ENCODE data around the gene CYP2W1.

CYP2W1 gene

DNA sequence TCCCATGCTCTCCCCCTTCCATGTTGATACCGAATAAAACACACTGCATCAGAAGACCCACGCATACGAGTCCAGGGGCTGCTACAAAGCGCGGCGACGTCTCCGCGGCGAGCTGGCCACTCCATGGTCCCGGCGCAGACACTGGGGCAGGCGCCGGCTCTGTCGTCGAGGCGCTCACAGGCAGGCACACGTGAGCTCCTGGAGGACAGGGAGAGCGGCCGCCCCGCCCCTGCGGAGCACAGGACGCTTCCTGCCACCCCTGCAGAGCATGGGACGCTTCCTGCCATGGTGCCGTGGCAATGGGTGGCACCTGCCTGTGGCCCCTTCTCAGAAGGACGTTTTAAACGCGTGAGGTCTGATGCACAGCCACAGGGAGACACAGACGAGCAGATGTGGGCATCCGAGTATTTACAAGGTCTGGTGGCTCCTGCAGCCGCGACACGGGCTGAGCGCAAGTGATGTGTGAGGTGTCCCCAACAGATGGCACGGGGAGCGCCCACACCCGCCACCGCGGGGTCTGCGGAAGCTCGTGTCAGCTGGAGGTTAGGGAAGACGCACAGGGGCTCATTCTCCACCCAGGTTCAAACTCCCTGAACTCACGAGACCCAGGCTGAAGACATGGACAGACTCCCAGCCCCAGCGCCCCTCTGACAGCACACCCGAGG, 40.0 kb downstream of the CYP2W1 start:
- H3K9me3 ChIP-seq (ENCODE audit: severe bottlenecking): no peaks in the 10 kb centered on the region
- ATAC-seq (ENCODE audit: low read depth) (no peak), DNase-seq (ENCODE audit: low spot score) (no peak)
- H3K27ac ChIP-seq (ENCODE audit: poor library complexity, severe bottlenecking): no peak overlapping the region
- H3K4me3 ChIP-seq (ENCODE audit: severe bottlenecking): no peak overlapping the region
- TF ChIP-seq, protein P1, sequence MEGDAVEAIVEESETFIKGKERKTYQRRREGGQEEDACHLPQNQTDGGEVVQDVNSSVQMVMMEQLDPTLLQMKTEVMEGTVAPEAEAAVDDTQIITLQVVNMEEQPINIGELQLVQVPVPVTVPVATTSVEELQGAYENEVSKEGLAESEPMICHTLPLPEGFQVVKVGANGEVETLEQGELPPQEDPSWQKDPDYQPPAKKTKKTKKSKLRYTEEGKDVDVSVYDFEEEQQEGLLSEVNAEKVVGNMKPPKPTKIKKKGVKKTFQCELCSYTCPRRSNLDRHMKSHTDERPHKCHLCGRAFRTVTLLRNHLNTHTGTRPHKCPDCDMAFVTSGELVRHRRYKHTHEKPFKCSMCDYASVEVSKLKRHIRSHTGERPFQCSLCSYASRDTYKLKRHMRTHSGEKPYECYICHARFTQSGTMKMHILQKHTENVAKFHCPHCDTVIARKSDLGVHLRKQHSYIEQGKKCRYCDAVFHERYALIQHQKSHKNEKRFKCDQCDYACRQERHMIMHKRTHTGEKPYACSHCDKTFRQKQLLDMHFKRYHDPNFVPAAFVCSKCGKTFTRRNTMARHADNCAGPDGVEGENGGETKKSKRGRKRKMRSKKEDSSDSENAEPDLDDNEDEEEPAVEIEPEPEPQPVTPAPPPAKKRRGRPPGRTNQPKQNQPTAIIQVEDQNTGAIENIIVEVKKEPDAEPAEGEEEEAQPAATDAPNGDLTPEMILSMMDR (IDR thresholded peaks at IDR 0.05; ENCODE audit: poor library complexity, severe bottlenecking): no peak
- no peaks in the 10 kb centered on the region for H3K27me3 ChIP-seq (ENCODE audit: insufficient read depth, poor library complexity, severe bottlenecking)
- no peaks in the 10 kb centered on the region for H3K4me1 ChIP-seq (ENCODE audit: insufficient read depth, poor library complexity, severe bottlenecking)
- peaks cover 25% of the 10 kb centered on the region for H3K36me3 ChIP-seq (ENCODE audit: low read depth)

DNA sequence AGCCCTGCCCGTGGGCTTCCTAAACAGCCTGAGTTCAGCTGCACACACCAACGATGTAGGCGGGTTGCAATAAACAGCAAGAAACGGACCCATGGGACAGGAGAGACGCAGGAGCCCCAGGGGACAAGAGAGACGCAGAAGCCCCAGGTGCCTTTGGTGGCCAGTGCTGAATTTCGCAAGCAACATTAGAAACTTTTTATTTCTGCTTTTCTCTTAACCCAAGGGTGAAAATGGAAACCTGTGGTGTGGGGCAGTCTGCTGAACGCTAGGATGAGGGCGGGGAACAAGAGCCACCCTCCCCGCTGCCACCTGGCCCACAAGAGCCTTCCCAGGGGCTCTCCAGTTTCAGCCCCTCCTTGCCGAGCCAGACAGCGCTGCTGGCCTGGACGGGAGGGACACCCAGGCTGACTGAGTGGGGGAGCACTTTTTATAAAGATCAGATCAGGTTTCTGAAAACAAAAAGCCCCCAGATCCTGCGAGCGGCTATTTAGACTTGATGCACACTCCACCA, 41.4 kb downstream of the CYP2W1 start:
- Histone ChIP-seq H3K4me1 (ENCODE audit: insufficient read depth, poor library complexity, severe bottlenecking) (peaks cover 5% of the 10 kb centered on the region), H3K27ac (ENCODE audit: poor library complexity, severe bottlenecking) (no peak overlapping the region), H3K9me3 (ENCODE audit: severe bottlenecking) (no peaks in the 10 kb centered on the region), H3K36me3 (ENCODE audit: low read depth) (peaks cover 25% of the 10 kb centered on the region), H3K27me3 (ENCODE audit: insufficient read depth, poor library complexity, severe bottlenecking) (no peaks in the 10 kb centered on the region), H3K4me3 (ENCODE audit: severe bottlenecking) (no peak overlapping the region)
- TF ChIP-seq, protein P1 (IDR thresholded peaks at IDR 0.05; ENCODE audit: poor library complexity, severe bottlenecking): no peak
- ATAC-seq (ENCODE audit: low read depth) (no peak), DNase-seq (ENCODE audit: low spot score) (no peak)

DNA sequence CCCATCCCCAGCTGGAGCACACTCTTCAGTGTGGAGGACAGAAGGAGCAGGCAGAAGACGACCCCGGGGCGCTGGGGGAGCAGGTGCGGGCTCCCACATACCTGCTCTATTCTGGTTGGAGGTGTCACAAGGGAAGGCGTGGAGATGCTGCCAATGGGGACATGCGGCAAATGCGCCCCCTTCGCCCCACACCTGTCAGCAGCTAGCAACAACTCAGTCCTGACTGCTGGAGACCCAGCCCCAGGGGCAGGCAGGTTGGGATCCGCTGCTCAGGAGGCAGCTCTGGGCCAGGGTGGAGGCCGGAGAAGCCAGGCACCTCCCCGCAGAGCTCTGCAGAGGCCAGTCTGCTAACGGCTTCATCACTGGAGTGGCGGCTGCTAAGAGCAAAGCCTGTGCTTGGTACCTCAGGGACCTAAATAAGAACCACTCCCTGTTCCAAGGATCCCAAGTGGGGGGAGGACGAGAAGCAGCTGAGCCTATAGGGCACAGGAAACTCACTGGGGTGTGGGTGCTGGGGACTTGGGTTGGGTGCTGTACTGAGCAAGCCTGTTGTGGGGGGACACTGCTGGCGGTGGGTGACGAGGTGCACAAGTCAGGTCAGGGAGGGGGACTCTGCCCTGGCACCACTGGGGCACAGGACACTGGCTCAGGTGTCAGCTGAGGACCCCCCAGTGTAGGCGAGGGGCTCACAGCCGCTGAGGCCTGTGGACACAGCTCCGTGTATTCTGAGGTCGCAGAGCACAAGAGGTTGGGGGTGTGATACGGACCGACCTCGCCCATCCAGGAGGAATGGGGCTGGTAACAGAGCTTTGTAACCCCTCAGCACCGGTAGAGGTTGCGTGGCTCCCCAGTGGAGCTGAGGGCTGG, 42.1 kb downstream of the CYP2W1 start:
- ATAC-seq (ENCODE audit: low read depth) (no peak), DNase-seq (ENCODE audit: low spot score) (no peak)
- Histone ChIP-seq H3K9me3 (ENCODE audit: severe bottlenecking) (no peaks in the 10 kb centered on the region), H3K27me3 (ENCODE audit: insufficient read depth, poor library complexity, severe bottlenecking) (no peaks in the 10 kb centered on the region), H3K36me3 (ENCODE audit: low read depth) (peaks cover 25% of the 10 kb centered on the region), H3K4me1 (ENCODE audit: insufficient read depth, poor library complexity, severe bottlenecking) (peaks cover 5% of the 10 kb centered on the region), H3K4me3 (ENCODE audit: severe bottlenecking) (no peak overlapping the region), H3K27ac (ENCODE audit: poor library complexity, severe bottlenecking) (no peak overlapping the region)
- TF ChIP-seq, protein P1 (IDR thresholded peaks at IDR 0.05; ENCODE audit: poor library complexity, severe bottlenecking): no peak

DNA sequence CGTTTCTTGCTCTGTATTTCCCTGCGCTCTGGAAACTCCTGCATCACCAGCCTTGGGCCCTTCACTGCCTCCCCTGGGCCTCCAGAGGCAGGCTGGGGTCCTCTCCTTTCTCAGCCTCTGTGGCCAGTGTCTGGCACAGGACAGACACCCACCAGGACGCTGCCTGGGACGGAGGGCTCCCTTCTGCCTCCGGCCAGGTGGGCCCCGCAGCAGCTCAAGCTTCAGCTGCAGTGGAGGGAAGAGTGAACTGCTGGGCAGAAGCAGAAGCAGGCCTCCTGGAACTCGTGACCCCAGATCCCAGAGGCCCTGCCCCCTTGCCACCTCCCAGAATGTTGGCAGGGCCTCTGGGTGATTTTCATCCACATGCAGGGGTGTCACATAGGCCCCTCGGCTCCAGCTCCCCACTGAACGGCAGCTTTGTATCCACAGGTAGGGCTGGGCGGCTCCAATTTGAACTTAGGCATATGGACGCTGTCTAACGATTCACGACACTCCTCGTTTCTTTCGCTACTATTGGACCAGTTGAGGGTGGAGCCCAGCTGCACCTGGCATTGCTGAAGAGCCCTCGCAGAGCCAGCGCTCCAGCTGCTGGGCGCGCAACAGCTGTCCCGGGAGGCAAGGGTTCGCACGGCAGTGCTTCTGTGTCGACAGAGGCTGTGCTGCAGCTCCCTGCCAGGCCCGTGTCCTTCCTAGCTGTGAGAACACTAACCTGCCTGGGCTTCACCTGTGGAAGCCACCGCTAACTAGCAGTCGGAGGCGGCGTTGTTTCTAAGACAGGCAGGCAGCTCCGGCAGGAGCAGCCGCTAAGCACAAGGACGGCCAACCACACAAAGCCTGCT, 43.0 kb downstream of the CYP2W1 start:
- H3K27me3 ChIP-seq (ENCODE audit: insufficient read depth, poor library complexity, severe bottlenecking): no peaks in the 10 kb centered on the region
- H3K27ac ChIP-seq (ENCODE audit: poor library complexity, severe bottlenecking): no peak overlapping the region
- H3K9me3 ChIP-seq (ENCODE audit: severe bottlenecking): no peaks in the 10 kb centered on the region
- peaks cover 25% of the 10 kb centered on the region for H3K36me3 ChIP-seq (ENCODE audit: low read depth)
- ATAC-seq (ENCODE audit: low read depth): no peak
- H3K4me3 ChIP-seq (ENCODE audit: severe bottlenecking): no peak overlapping the region
- DNase-seq (ENCODE audit: low spot score): no peak
- peaks cover 5% of the 10 kb centered on the region for H3K4me1 ChIP-seq (ENCODE audit: insufficient read depth, poor library complexity, severe bottlenecking)
- TF ChIP-seq, protein P1 (IDR thresholded peaks at IDR 0.05; ENCODE audit: poor library complexity, severe bottlenecking): no peak

Data from RWPE2 (cell line).